ENCODE results near the gene BASP1. TPM values are rescaled to one million over a fixed set of nuclear protein-coding genes. Genes with fewer than 3 reads are reported as not detected.
"Not testable (repeated sequence)": the region's sequence is repeated elsewhere in the genome, so short reads cannot be mapped to it uniquely, and the experiment has no call there.

Gene BASP1
- total RNA-seq, 1 experiment from 2014 or later: 153 TPM

DNA sequence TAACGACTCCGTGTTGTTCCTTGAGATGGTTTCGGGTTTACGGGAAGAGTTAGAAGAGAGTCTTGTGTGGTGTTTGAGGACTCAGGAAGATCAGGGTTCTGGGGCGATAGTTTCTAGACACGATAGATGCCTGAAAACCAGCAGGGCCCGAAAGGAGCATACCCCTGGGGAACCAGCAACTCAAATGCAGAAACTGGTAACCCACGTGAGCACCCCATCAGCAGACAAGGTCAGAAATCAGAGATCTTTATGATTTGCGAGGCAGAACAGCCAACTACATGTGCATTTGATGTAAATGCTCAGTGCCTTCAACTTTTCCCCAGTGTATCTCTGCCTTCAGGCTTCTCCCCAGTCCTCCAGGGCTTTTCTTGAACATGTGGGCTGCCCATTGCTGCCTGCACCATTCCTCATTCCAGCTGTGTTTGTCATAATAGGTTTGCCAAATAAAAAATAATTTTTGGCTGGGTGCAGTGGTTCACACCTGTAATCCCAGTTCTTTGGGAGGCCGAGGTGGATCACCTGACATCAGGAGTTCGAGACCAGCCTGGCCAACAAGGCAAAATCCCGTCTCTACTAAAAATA, 75.1 kb downstream of the BASP1 start:
- Histone ChIP-seq H3K27me3 (ENCODE audit: control insufficient read depth, insufficient read depth, low read length) (no peaks in the 10 kb centered on the region), H3K36me3 (replicated peaks; ENCODE audit: control insufficient read depth, insufficient read depth, low read length) (no peaks in the 10 kb centered on the region), H3K4me3 (ENCODE audit: insufficient read depth, low read depth, low read length) (no peak overlapping the region)
- no peak for DNase-seq

DNA sequence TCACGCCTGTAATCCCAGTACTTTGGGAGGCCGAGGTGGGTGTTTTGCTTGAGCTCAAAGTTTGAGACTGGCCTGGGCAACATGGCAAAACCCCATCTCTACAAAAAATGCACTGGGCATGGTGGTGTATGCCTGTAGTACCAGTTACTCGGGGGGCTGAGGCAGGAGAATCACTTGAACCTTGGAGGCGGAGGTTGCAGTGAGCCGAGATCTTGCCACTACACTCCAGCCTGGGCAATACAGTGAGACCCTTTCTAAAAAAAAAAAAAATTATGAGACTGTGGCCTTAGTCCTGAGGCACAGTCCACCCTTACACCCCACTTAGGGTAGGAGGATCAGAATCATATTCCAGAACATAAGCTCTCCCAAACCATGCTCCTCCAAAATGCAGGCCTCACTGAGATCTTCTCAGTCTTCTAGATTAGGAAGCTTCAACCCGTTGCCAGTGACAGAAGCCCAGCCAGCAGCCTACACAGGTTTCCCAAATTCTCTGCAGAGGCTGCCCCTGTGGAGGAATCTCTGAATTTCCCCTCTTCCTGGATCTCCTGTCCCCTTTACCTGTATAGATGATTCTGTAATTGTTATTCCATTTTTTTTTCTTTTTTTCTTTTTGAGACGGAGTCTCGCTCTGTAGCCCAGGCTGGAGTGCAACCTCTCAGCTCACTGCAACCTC, 77.3 kb downstream of the BASP1 start:
- H3K27me3 ChIP-seq (ENCODE audit: control insufficient read depth, insufficient read depth, low read length): no peaks in the 10 kb centered on the region
- no peak overlapping the region for H3K4me3 ChIP-seq (ENCODE audit: insufficient read depth, low read depth, low read length)
- H3K36me3 ChIP-seq (replicated peaks; ENCODE audit: control insufficient read depth, insufficient read depth, low read length): no peaks in the 10 kb centered on the region
- no peak for DNase-seq

DNA sequence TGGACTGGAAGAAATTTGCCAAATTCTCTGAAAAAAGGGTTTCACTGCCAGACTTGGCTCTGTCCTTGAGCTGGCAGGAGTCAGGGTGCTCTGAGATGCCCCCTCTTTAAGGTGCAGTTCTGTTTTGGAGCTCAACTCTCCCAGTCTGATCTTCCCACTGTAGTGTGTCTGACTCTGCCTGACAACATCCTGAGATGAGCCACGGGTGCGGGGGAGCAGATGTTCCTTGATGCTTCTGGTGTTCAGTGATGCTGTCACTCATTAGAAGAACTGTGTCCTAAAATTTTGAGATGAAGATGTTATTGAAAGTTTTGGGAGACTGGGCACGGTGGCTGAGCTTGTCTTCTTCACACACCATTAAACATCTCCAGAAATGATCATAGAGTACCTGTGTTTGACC, 78.2 kb downstream of the BASP1 start:
- no peak for DNase-seq
- Histone ChIP-seq H3K36me3 (replicated peaks; ENCODE audit: control insufficient read depth, insufficient read depth, low read length) (no peaks in the 10 kb centered on the region), H3K4me3 (ENCODE audit: insufficient read depth, low read depth, low read length) (no peak overlapping the region), H3K27me3 (ENCODE audit: control insufficient read depth, insufficient read depth, low read length) (no peaks in the 10 kb centered on the region)

DNA sequence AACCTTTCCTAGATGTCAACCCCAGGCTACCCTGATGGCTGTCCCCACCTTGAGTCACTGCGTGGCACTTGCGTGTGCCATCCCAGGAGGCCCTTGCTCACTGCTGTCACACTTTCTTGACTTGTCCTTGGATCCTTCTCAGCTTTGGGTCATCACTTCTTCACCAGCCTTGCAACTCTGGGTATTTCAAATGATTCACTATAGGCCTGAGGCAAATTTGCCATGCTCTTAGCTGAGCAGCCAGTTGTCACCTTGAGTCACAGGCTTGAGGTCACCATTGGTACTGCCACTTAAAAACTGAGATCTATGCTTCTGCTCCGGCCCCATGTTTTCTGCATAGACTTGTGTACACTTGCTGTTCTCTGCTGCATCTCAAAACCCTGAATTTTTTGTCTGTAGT, 84.7 kb downstream of the BASP1 start:
- DNase-seq: no peak
- Histone ChIP-seq H3K27me3 (ENCODE audit: control insufficient read depth, insufficient read depth, low read length) (no peaks in the 10 kb centered on the region), H3K4me3 (ENCODE audit: insufficient read depth, low read depth, low read length) (no peak overlapping the region), H3K36me3 (replicated peaks; ENCODE audit: control insufficient read depth, insufficient read depth, low read length) (no peaks in the 10 kb centered on the region)

DNA sequence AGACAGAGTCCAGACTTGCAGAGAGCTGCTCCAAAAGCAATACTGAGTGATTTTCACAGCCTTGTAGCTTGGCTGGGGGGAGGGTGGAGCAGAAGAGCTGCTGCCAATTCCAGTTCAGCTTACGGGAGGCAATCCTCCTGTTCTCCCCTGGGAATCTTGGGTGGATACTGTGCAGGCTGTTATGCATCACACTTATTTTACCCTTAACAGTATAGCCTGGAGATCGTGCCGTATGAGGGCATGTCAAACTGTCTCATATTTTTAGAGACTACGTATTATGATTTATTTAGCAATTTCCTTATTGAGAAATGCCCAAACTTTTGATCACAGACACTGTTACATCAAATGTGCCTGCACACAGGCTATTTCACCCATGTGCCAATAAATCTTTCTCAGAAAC, 85.2 kb downstream of the BASP1 start:
- no peaks in the 10 kb centered on the region for H3K27me3 ChIP-seq (ENCODE audit: control insufficient read depth, insufficient read depth, low read length)
- DNase-seq: no peak
- no peak overlapping the region for H3K4me3 ChIP-seq (ENCODE audit: insufficient read depth, low read depth, low read length)
- H3K36me3 ChIP-seq (replicated peaks; ENCODE audit: control insufficient read depth, insufficient read depth, low read length): no peaks in the 10 kb centered on the region

DNA sequence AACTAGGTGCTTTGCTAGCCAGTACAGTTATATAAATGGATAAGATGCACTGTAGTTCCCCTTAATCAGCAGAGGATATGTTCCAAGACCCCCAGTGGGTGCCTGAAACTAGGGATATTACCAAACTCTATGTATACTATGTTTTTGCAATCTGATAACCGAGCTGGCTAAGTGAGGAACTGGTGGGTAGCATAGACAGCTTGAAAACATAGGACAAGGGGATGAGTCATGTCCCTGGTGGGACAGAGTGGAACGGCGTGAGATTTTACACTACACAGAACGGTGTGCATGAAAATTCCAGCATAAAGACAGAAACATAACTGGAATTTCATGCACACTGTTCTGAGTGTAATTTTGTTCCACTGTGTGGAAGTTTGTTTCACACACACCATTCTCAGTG, 86.9 kb downstream of the BASP1 start:
- H3K36me3 ChIP-seq (replicated peaks; ENCODE audit: control insufficient read depth, insufficient read depth, low read length): no peaks in the 10 kb centered on the region
- DNase-seq: no peak
- no peaks in the 10 kb centered on the region for H3K27me3 ChIP-seq (ENCODE audit: control insufficient read depth, insufficient read depth, low read length)
- H3K4me3 ChIP-seq (ENCODE audit: insufficient read depth, low read depth, low read length): no peak overlapping the region

DNA sequence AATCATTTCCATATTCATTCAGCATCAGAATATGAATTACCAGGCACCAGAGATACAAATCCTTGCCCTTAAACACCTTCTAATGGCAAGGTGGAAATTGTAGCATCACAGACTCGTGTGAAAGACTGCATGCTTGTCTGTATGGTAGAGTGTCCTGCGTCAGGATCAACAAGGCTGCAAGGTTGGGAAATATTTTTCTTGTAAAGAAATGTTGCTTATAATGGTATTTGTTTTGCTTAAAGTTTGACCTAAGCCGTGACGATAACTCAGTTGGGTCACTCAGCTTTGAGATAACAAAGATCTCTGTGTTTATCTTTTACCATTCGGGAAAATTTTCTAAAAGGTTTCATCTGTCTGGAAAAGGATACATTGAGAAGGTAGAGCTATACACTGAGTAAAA, 87.6 kb downstream of the BASP1 start:
- H3K4me3 ChIP-seq (ENCODE audit: insufficient read depth, low read depth, low read length): no peak overlapping the region
- H3K27me3 ChIP-seq (ENCODE audit: control insufficient read depth, insufficient read depth, low read length): no peaks in the 10 kb centered on the region
- no peak for DNase-seq
- H3K36me3 ChIP-seq (replicated peaks; ENCODE audit: control insufficient read depth, insufficient read depth, low read length): no peaks in the 10 kb centered on the region

DNA sequence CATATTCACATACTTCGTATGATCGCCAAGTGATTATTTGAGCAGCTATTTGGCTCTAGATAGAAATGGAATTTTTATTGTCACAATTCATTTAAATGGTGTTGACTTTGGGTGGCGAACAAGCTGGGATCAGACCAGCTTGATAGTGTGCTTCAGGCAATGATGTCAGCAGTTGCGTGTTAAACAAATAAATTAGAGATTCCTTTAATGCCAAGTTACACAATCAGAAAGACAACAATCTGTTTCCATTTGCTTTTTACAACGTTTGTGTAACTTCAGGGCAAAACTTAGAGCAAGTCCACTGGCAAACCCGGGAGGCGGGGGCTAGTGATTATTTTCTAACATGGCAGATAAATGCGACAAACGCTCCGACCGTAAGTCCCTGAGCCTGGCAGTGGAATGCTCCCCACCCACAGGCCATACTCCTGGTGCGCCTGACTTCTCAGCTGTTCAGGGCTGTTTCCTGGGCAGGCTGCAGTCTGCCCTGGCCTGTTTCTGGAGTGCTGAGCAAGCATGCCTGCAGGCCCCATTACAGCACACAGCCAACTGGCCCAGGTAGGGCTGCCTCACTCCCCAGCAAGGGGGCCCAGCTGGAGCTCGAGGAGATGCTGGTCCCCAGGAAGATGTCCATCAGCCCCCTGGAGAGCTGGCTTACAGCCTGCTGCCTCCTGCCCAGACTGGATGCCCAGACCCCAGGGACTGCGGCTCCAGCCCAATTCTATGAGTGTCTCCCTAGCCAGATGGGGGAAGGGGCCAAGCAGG, 88.7 kb downstream of the BASP1 start:
- H3K27me3 ChIP-seq (ENCODE audit: control insufficient read depth, insufficient read depth, low read length): no peaks in the 10 kb centered on the region
- peak; percentile 38 for DNase-seq
- no peak overlapping the region for H3K4me3 ChIP-seq (ENCODE audit: insufficient read depth, low read depth, low read length)
- H3K36me3 ChIP-seq (replicated peaks; ENCODE audit: control insufficient read depth, insufficient read depth, low read length): no peaks in the 10 kb centered on the region

DNA sequence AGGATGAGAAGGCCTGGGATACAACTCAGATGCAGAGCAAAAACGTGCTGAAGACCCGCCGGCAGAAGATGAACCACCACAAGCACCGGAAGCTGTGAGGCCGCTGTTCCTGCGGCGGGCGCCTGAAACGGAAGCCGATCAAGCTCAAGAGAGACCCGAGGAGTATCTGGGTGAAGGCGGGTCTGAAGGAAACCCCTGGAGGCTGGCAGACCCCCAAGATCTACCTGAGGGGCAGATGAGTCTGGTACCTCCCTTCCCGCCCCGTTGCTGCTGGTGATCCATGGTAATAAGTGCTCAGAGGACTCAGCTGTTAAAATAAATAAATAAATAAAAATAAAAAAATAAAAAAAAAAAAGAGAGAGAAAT, 89.3 kb downstream of the BASP1 start:
- Histone ChIP-seq H3K4me3 (ENCODE audit: insufficient read depth, low read depth, low read length) (no peak overlapping the region), H3K27me3 (ENCODE audit: control insufficient read depth, insufficient read depth, low read length) (no peaks in the 10 kb centered on the region), H3K36me3 (replicated peaks; ENCODE audit: control insufficient read depth, insufficient read depth, low read length) (no peaks in the 10 kb centered on the region)
- no peak for DNase-seq

DNA sequence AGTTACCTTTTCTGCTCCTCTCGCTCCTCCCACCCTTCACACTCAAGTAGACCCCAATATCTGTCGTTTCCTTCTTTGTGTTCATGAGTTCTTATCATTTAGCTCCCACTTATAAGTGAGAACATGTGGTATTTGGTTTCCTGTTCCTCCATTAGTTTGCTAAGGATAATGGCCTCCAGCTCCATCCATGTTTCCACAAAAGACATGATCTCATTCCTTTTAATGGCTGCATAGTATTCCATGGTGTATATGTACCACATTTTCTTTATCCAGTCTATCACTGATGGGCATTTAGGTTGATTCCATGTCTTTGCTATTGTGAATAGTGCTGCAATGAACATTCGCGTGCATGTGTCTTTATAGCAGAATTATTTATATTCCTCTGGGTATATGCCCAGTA, 90.0 kb downstream of the BASP1 start:
- not testable (repeated sequence) for DNase-seq; H3K27me3 ChIP-seq (ENCODE audit: control insufficient read depth, insufficient read depth, low read length); H3K4me3 ChIP-seq (ENCODE audit: insufficient read depth, low read depth, low read length); H3K36me3 ChIP-seq (replicated peaks; ENCODE audit: control insufficient read depth, insufficient read depth, low read length)

DNA sequence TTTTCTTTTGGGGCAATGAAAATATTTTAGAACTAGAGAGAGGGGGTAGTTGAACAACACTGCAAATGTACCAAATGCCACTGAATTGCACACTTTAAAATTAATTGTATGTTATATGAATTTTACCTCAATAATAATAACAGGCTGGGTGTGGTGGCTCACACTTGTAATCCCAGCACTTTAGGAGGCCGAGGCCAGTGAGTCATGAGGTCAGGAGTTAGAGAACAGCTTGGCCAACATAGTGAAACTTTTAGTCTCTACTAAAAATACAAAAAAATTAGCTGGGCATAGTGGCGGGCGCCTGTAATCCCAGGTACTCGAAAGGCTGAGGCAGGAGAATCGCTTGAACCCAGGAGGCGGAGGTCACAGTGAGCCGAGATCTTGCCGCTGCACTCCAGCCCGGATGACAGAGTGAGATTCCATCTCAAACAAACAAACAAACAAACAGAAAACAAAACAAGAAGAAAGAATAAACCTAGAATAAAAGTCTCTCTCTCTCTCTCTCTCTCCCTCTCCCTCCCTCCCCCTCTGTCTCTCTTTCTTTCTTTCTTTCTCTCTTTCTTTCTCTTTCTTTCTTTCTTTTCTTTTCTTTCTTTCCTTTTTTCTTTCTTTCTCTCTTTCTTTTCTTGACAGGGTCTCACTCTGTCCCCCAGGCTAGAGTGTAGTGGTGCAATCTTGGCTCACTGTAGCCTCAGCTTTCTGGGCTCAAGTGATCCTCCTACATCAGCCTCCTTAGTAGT, 91.1 kb downstream of the BASP1 start:
- H3K36me3 ChIP-seq (replicated peaks; ENCODE audit: control insufficient read depth, insufficient read depth, low read length): no peaks in the 10 kb centered on the region
- DNase-seq: no peak

DNA sequence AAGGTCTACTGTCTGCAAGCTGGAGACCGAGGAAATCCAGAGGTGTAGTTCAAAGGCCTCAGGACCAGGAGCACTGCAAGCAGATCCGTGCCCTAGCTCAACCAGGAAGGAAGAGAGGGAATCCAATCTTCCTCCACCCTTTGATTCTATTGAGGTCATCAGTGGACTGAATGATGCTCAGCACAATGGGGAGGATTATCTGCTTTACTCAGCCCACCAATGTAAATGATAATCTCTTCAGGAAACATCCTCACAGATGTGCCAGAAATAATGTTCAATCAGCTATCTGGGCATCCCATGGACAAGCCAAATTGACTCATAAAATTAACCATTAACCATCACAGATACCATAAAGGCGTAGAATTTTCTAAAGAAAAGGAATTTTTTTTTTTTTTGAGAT, 92.0 kb downstream of the BASP1 start:
- Histone ChIP-seq H3K27me3 (ENCODE audit: control insufficient read depth, insufficient read depth, low read length) (no peaks in the 10 kb centered on the region), H3K36me3 (replicated peaks; ENCODE audit: control insufficient read depth, insufficient read depth, low read length) (no peaks in the 10 kb centered on the region), H3K4me3 (ENCODE audit: insufficient read depth, low read depth, low read length) (no peak overlapping the region)
- no peak for DNase-seq

More for the DNA sequence above, 91.1 kb downstream of the BASP1 start:
- H3K27me3 ChIP-seq (ENCODE audit: control insufficient read depth, insufficient read depth, low read length): no peaks in the 10 kb centered on the region
- no peak overlapping the region for H3K4me3 ChIP-seq (ENCODE audit: insufficient read depth, low read depth, low read length)

DNA sequence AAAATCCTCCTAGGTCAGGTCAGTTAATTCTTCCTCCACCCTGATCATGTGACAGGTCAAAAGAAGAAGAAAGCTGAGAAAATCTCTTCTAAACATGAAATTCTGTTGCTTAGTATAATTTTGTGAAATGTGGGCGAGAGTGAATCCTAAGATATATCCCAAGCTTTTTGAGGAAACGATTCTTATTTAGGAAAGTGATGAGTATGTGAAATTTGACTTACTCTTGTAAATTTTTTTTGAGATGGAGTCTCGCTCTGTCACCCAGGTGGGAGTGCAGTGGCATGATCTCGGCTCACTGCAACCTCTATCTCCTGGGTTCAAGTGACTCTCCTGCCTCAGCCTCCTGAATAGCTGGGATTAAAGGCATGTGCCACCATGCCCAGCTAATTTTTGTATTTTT, 93.1 kb downstream of the BASP1 start:
- H3K4me3 ChIP-seq (ENCODE audit: insufficient read depth, low read depth, low read length); DNase-seq; H3K27me3 ChIP-seq (ENCODE audit: control insufficient read depth, insufficient read depth, low read length); H3K36me3 ChIP-seq (replicated peaks; ENCODE audit: control insufficient read depth, insufficient read depth, low read length): not testable (repeated sequence)

DNA sequence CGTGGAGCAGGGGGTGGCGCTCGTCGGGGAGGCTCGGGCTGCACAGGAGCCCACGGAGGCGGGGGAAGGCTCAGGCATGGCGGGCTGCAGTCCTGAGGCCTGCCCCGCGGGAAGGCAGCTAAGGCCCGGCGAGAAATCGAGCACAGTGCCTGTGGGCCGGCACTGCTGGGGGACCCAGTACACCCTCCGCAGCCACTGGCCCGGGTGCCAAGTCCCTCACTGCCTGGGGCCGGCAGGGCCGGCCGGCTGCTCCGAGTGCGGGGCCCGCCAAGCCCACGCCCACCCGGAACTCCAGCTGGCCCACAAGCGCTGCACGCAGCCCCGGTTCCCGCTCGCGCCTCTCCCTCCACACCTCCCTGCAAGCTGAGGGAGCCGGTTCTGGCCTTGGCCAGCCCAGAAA, 94.4 kb downstream of the BASP1 start:
- not testable (repeated sequence) for DNase-seq; H3K27me3 ChIP-seq (ENCODE audit: control insufficient read depth, insufficient read depth, low read length); H3K36me3 ChIP-seq (replicated peaks; ENCODE audit: control insufficient read depth, insufficient read depth, low read length); H3K4me3 ChIP-seq (ENCODE audit: insufficient read depth, low read depth, low read length)

DNA sequence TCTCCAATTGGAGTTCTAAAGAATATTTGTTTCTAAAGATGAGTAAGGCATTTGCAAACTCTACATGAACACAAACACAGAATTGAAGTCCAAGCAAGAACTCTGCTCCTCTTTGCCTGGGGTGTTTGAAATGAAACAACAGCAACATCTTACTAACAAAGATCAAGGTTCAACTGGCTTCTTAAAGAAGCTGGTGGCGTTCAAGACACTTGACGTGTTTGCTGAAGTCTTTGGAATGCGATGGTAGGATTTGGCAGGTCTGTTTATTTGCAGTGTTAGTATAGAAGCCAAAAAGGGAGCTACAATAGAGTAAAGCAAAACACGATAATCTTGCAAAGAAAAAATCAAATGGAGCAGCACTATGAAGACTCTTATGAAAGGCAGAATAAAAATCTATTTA, 94.9 kb downstream of the BASP1 start:
- no peak for DNase-seq
- Histone ChIP-seq H3K4me3 (ENCODE audit: insufficient read depth, low read depth, low read length) (no peak overlapping the region), H3K27me3 (ENCODE audit: control insufficient read depth, insufficient read depth, low read length) (no peaks in the 10 kb centered on the region), H3K36me3 (replicated peaks; ENCODE audit: control insufficient read depth, insufficient read depth, low read length) (no peaks in the 10 kb centered on the region)
